RWPE2 (cell line): ENCODE measurements around the gene MT3.

Experiments
- ATAC-seq: fragments of 200-7000 bp; cut with Tn5 transposase; 3 replicates; pipeline ENCODE4 v1.9.1; 2021; ENCODE audit warnings: low read depth
- DNase-seq: peaks from one replicate; pipeline ENCODE4 v3.0.0-alpha.2; 2020; ENCODE audit warnings: low spot score
- H3K27ac ChIP-seq: fragments of 450-650 bp; 2 replicates; pipeline ENCODE4 v1.5.1; 2017; ENCODE audit warnings: mild to moderate bottlenecking; ENCODE audit not compliant: poor library complexity, severe bottlenecking
- H3K27me3 ChIP-seq: fragments of 250-450 bp; sonication (Bioruptor Pico); 2 replicates; pipeline ENCODE4 v1.5.1; 2021; ENCODE audit warnings: mild to moderate bottlenecking, moderate library complexity; ENCODE audit not compliant: insufficient read depth, poor library complexity, severe bottlenecking
- H3K36me3 ChIP-seq: fragments of 250-450 bp; sonication (Bioruptor Pico); 2 replicates; pipeline ENCODE4 v1.5.1; 2020; ENCODE audit warnings: low read depth, mild to moderate bottlenecking, moderate library complexity
- H3K4me1 ChIP-seq: fragments of 250-450 bp; sonication (Bioruptor Pico); 2 replicates; pipeline ENCODE4 v1.5.1; 2021; ENCODE audit warnings: mild to moderate bottlenecking, moderate library complexity; ENCODE audit not compliant: insufficient read depth, poor library complexity, severe bottlenecking
- H3K4me3 ChIP-seq: fragments of 250-450 bp; sonication (Bioruptor Pico); 2 replicates; pipeline ENCODE4 v1.5.1; 2021; ENCODE audit warnings: mild to moderate bottlenecking, moderate library complexity; ENCODE audit not compliant: severe bottlenecking
- H3K9me3 ChIP-seq: fragments of 250-450 bp; sonication (Bioruptor Pico); 2 replicates; pipeline ENCODE4 v1.5.1; 2021; ENCODE audit warnings: mild to moderate bottlenecking, moderate library complexity; ENCODE audit not compliant: severe bottlenecking
- TF ChIP-seq, protein P1 (sequence below): fragments of 450-650 bp; IDR thresholded peaks from one replicate; pipeline ENCODE4 v1.5.1; 2017; ENCODE audit warnings: mild to moderate bottlenecking, moderate library complexity; ENCODE audit not compliant: poor library complexity, severe bottlenecking

Gene MT3

DNA sequence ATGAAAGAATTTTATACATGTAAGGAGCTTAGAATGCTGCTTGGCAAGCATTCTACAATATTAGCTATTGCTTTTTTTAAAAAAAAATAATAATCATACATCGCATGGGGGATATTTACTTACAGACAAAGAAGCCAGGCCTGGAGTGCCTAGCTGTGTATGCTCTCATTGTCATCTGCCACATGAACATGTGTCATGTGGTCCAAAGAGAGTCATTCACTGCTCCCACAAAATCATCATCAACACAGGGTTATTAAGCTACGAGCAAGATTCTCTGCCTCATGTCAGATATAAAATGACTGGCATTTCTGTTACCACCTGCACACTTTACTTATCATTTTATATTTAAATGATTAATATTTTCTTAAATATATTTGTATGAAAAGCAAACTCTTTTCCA lies 34.3 kb downstream of the MT3 start:
- H3K4me3 ChIP-seq, result no peak overlapping the region
- TF ChIP-seq, protein P1, sequence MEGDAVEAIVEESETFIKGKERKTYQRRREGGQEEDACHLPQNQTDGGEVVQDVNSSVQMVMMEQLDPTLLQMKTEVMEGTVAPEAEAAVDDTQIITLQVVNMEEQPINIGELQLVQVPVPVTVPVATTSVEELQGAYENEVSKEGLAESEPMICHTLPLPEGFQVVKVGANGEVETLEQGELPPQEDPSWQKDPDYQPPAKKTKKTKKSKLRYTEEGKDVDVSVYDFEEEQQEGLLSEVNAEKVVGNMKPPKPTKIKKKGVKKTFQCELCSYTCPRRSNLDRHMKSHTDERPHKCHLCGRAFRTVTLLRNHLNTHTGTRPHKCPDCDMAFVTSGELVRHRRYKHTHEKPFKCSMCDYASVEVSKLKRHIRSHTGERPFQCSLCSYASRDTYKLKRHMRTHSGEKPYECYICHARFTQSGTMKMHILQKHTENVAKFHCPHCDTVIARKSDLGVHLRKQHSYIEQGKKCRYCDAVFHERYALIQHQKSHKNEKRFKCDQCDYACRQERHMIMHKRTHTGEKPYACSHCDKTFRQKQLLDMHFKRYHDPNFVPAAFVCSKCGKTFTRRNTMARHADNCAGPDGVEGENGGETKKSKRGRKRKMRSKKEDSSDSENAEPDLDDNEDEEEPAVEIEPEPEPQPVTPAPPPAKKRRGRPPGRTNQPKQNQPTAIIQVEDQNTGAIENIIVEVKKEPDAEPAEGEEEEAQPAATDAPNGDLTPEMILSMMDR, result no peak
- H3K4me1 ChIP-seq, result peaks cover 5% of the 10 kb centered on the region
- H3K9me3 ChIP-seq, result no peaks in the 10 kb centered on the region
- peaks cover 11% of the 10 kb centered on the region for H3K36me3 ChIP-seq
- no peaks in the 10 kb centered on the region for H3K27me3 ChIP-seq
- H3K27ac ChIP-seq, result no peak overlapping the region
- no peak for DNase-seq
- no peak for ATAC-seq

DNA sequence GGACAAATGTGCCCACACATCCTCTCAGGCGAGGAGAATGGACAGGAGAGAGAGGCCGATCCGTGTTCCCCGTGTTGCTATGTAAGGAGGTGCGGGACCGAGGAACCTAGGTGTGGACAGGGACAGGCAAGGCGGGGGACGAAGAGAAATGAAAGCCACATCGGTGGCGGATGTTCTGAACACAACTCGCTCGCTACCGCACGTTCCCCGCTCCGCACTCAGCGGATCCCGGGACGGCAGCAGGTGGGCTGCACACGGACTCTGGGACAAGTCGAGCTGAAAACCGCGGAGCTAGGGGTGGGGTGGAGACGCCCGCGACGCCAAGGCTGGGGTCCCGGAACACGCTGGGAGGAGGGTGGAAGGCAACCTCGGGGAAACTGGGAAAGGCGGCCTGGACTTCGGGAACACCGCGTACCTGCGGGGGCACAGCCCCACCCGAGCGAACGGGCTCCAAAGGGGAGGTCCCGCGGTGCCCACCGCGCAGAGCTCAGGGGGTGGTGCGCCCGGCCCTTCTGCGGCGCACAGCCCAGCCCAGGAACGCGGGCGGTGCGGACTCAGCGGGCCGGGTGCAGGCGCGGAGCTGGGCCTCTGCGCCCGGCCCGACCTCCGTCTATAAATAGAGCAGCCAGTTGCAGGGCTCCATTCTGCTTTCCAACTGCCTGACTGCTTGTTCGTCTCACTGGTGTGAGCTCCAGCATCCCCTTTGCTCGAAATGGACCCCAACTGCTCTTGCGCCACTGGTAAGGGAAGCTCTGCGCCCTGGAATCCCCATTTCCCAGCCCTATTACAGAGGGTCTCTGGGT lies 36.0 kb downstream of the MT3 start, which contains the start of gene MT1E:
MT1E (plus strand) TSS at position 642 of the 803 bp plus-strand sequence; CDS start at position 713, 71 bp downstream.
- Histone ChIP-seq H3K27ac (peak within 1 kb of the TSS; percentile 87), H3K36me3 (peaks cover 11% of the 10 kb centered on the region), H3K4me1 (peaks cover 5% of the 10 kb centered on the region), H3K9me3 (no peaks in the 10 kb centered on the region), H3K4me3 (peak within 1 kb of the TSS; percentile 43), H3K27me3 (no peaks in the 10 kb centered on the region)
- DNase-seq (no peak), ATAC-seq (peak; percentile 82)
- TF ChIP-seq, protein P1, result no peak

DNA sequence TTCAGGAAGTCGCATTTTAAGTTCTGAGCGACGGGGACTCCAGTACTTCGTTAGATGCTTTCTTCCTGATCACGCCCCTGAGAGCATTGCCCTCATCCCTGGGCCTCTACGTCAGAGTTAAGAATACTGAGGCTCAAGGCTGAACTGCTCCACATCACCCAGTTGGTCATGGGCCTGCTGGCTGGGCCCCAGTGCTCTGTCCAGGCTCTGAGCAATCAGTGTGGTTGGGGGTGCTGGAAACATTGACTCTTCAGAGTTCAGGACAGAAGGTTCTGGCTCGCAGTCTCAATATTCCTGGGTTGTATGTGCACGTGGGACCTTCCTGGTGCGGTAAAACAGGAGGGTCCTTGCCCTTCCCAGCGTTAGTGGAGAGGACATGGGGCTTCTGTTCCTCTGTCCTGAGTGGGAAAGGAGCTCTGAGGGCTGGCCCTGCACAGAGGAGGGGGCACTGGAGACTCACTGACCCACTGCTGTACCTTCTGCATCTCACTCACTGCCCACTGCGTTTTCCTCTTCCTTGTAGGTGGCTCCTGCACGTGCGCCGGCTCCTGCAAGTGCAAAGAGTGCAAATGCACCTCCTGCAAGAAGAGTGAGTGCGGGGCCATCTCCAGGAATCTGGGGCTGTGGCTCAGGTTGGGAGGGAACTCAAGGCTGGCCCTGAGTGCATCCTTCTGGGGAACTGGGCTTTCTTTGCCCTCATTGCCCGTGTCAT lies 36.8 kb downstream of the MT3 start:
- Histone ChIP-seq H3K4me1 (peaks cover 5% of the 10 kb centered on the region), H3K9me3 (no peaks in the 10 kb centered on the region), H3K27ac (peak overlapping the region; percentile 87), H3K27me3 (no peaks in the 10 kb centered on the region), H3K36me3 (peaks cover 11% of the 10 kb centered on the region), H3K4me3 (peak overlapping the region; percentile 43)
- ATAC-seq, result peak; percentile 11; the same call in 1 of the 3 replicates
- TF ChIP-seq, protein P1, result no peak
- DNase-seq, result no peak

DNA sequence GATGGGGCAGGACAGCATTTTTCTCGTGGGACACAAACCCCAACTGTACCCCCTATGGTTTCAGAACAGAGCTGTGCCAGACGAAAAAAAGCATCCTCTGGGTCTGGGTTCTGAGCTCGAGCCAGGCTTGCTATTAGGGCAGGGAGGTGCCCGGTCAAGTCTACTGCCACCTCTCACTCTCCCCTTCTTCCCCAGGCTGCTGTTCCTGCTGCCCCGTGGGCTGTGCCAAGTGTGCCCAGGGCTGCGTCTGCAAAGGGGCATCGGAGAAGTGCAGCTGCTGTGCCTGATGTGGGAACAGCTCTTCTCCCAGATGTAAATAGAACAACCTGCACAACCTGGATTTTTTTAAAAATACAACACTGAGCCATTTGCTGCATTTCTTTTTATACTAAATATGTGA lies 37.4 kb downstream of the MT3 start:
- H3K4me3 ChIP-seq, result peak overlapping the region; percentile 43
- peaks cover 5% of the 10 kb centered on the region for H3K4me1 ChIP-seq
- TF ChIP-seq, protein P1, result no peak
- DNase-seq (no peak), ATAC-seq (no peak)
- H3K27ac ChIP-seq, result peak overlapping the region; percentile 87
- no peaks in the 10 kb centered on the region for H3K27me3 ChIP-seq
- no peaks in the 10 kb centered on the region for H3K9me3 ChIP-seq
- peaks cover 11% of the 10 kb centered on the region for H3K36me3 ChIP-seq
